Measurements from ENCODE around the gene RUNX3. TPM values are rescaled to one million over a fixed set of nuclear protein-coding genes. Genes with fewer than 3 reads are reported as not detected.

The RUNX3 gene
- polyA plus RNA-seq, 1 of the 3 experiments (the other 2 are of a cell fraction): not detected

- no peaks in the 10 kb centered on the region for H3K9me3 ChIP-seq
- H3K27ac ChIP-seq (ENCODE audit: low read depth in 2 of 2, low read length in 1 of 2): no peak overlapping the region
- no peak overlapping the region for H2AFZ ChIP-seq (ENCODE audit: low read depth)
- no peak overlapping the region for H3K9ac ChIP-seq
- no peaks in the 10 kb centered on the region for H3K79me2 ChIP-seq (ENCODE audit: insufficient read depth)
- POLR2A ChIA-PET: no interaction called here
- under 1% methylated on average over 34 of the region's 129 CpGs for WGBS (ENCODE audit: low lambda C conversion rate)
- no peaks in the 10 kb centered on the region for H3K9me2 ChIP-seq
- peaks cover 93% of the 10 kb centered on the region for H3K27me3 ChIP-seq (ENCODE audit: insufficient read depth)
- no peaks in the 10 kb centered on the region for H4K20me1 ChIP-seq (ENCODE audit: insufficient read depth)
- H3K4me3 ChIP-seq (ENCODE audit: low read depth in 2 of 2, low read length in 1 of 2): no peak overlapping the region
- CTCF ChIA-PET: interaction anchor here (1.4 to 8.2 kb wide), 6 partner anchors 13 to 276 kb away, joined by 4 to 85 read pairs (median 15); no protein-coding TSS in a partner anchor
- TF ChIP-seq EZH2phosphoT487 (IDR thresholded peaks at IDR 0.05; ENCODE audit: borderline replicate concordance, low read depth): peak; percentile 92; the same call in 1 of the 2 replicates
- TF ChIP-seq IRF3 (IDR thresholded peaks at IDR 0.05; ENCODE audit: low read depth, low read length): no peak
- no peak for TF ChIP-seq PBX3 (IDR thresholded peaks at IDR 0.05)
- no peaks in the 10 kb centered on the region for H3K36me3 ChIP-seq (replicated peaks in 1 of 2; ENCODE audit: control insufficient read depth in 1 of 2, insufficient read depth in 2 of 2, low read length in 1 of 2)
- peaks cover 0 to 8% of the 10 kb centered on the region in 2 experiments; a peak in 1 of 4 replicates for H3K4me1 ChIP-seq (ENCODE audit: control insufficient read depth in 1 of 2, insufficient read depth in 2 of 2, low read depth in 1 of 2, low read length in 1 of 2)
- H3K4me2 ChIP-seq: no peak overlapping the region
- peak; percentile 71 for DNase-seq
- H3F3A ChIP-seq (replicated peaks; ENCODE audit: insufficient read depth): no peaks in the 10 kb centered on the region
These were observed 447 bp downstream of the RUNX3 start for GRCh38 chr1:24929398-24930259.

GRCh38 chr1:24928689-24929397 is 1.2 kb downstream of the RUNX3 start:
- H3K9me2 ChIP-seq: no peaks in the 10 kb centered on the region
- peaks cover 91% of the 10 kb centered on the region for H3K27me3 ChIP-seq (ENCODE audit: insufficient read depth)
- H3K9me3 ChIP-seq: no peaks in the 10 kb centered on the region
- no peaks in the 10 kb centered on the region for H3F3A ChIP-seq (replicated peaks; ENCODE audit: insufficient read depth)
- peak; percentile 50 for DNase-seq
- no peak overlapping the region for H3K4me3 ChIP-seq (ENCODE audit: low read depth in 2 of 2, low read length in 1 of 2)
- WGBS (ENCODE audit: low lambda C conversion rate): 8% methylated on average over 17 of the region's 48 CpGs
- no peaks in the 10 kb centered on the region for H3K79me2 ChIP-seq (ENCODE audit: insufficient read depth)
- H3K36me3 ChIP-seq (replicated peaks in 1 of 2; ENCODE audit: control insufficient read depth in 1 of 2, insufficient read depth in 2 of 2, low read length in 1 of 2): no peaks in the 10 kb centered on the region
- ChIA-PET CTCF (interaction anchor here (1.1 to 4.3 kb wide), 6 partner anchors 8 to 276 kb away, joined by 3 to 23 read pairs (median 6); no protein-coding TSS in a partner anchor), POLR2A (no interaction called here)
- no peak overlapping the region for H3K9ac ChIP-seq
- no peak overlapping the region for H3K27ac ChIP-seq (ENCODE audit: low read depth in 2 of 2, low read length in 1 of 2)
- H4K20me1 ChIP-seq (ENCODE audit: insufficient read depth): no peaks in the 10 kb centered on the region
- TF ChIP-seq NFIC (IDR thresholded peaks at IDR 0.05; ENCODE audit: borderline replicate concordance) (no peak), MAX (IDR thresholded peaks at IDR 0.05; ENCODE audit: low read depth) (no peak), SMC3 (IDR thresholded peaks at IDR 0.05; ENCODE audit: low read depth, low read length) (no peak), MEF2A (IDR thresholded peaks at IDR 0.05; ENCODE audit: borderline replicate concordance, low read depth) (no peak), YY1 (IDR thresholded peaks at IDR 0.05; ENCODE audit: low read depth) (no peak), RXRA (IDR thresholded peaks at IDR 0.05; ENCODE audit: borderline replicate concordance, low read depth) (no peak), GATA2 (CRISPR knock-in tag; IDR thresholded peaks at IDR 0.05) (no peak), ELF1 (IDR thresholded peaks at IDR 0.05) (no peak), TAF1 (IDR thresholded peaks at IDR 0.05; ENCODE audit: borderline replicate concordance, low read depth, low read length) (no peak), CHD2 (IDR thresholded peaks at IDR 0.05; ENCODE audit: low read length, partially characterized antibody) (no peak), POLR2AphosphoS5 (IDR thresholded peaks at IDR 0.05; ENCODE audit: low read depth, low read length) (no peak), IRF3 (IDR thresholded peaks at IDR 0.05; ENCODE audit: low read depth, low read length) (no peak), USF2 (IDR thresholded peaks at IDR 0.05; ENCODE audit: borderline replicate concordance, low read depth, low read length) (no peak), TEAD4 (IDR thresholded peaks at IDR 0.05; ENCODE audit: borderline replicate concordance, insufficient read depth) (no peak), SIN3A (IDR thresholded peaks at IDR 0.05; ENCODE audit: borderline replicate concordance, low read depth, low read length) (no peak), GABPA (IDR thresholded peaks at IDR 0.05; ENCODE audit: low read depth) (no peak)
- H3K4me2 ChIP-seq: no peak overlapping the region
- H3K4me1 ChIP-seq (ENCODE audit: control insufficient read depth in 1 of 2, insufficient read depth in 2 of 2, low read depth in 1 of 2, low read length in 1 of 2): peaks cover 0 to 8% of the 10 kb centered on the region in 2 experiments; a peak in 1 of 4 replicates
- H2AFZ ChIP-seq (ENCODE audit: low read depth): no peak overlapping the region
